Stimulated activated CD4-positive, alpha-beta T cell treated with anti-CD3 and anti-CD28 coated beads, TNF-alpha, amount 100 ng/mL, for 4 hours (primary cell): ENCODE data around the gene ETNK1.
"Not testable (repeated sequence)": the region's sequence is repeated elsewhere in the genome, so short reads cannot be mapped to it uniquely, and the experiment has no call there.

ENCODE experiments used
- DNase-seq, 3 experiments: peaks; one replicate each; pipeline ENCODE4 v3.0.0-alpha.2; 2020; ENCODE audit warnings: low read depth in 3 of 3

Gene ETNK1, protein sequence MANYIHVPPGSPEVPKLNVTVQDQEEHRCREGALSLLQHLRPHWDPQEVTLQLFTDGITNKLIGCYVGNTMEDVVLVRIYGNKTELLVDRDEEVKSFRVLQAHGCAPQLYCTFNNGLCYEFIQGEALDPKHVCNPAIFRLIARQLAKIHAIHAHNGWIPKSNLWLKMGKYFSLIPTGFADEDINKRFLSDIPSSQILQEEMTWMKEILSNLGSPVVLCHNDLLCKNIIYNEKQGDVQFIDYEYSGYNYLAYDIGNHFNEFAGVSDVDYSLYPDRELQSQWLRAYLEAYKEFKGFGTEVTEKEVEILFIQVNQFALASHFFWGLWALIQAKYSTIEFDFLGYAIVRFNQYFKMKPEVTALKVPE

DNA sequence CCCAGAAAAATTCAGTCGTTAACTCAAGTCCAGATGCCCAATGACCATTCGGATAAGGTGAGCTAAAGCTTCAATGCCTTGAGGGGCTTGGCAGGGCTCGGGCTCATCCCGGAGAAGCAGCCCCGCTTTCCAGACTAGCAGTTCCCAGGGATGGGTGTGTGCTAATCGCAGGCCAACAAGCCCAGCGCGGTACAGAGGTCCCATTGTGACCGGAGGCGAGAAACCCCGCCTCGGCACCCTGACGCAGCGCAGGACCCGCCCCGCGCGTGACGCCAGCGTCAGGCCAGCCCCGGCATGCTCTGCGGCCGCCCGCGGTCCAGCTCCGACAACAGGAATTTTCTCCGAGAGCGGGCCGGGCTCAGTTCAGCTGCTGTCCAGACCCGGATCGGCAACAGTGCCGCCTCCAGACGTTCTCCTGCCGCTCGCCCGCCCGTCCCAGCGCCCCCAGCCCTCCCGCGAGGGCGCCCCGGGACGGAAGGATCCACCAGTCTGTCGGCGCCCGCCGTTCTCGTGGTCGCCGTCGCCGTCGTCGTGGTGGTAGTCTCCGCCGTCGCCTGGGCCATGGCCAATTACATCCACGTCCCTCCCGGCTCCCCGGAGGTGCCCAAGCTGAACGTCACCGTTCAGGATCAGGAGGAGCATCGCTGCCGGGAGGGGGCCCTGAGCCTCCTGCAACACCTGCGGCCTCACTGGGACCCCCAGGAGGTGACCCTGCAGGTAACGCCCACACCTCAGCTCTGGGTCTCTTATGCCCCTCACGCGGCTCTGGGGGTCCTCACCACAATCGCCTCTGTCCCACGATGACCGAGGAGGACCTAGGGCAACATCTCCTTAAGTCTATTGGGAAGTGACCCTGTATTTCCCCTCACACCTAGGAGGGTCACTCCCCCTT lies at the start of gene ETNK1:
Gene ETNK1 (plus strand): TSS at position 302 of the 892 bp plus-strand sequence. CDS start 260 bp downstream, at position 562.
- DNase-seq: peak; percentile 73 to 80 (median 73)

GRCh38 chr12:22576065-22576464 lies 48.9 kb upstream of the ETNK1 start:
- no peak for DNase-seq

GRCh38 chr12:22576473-22576872 lies 48.5 kb upstream of the ETNK1 start:
- DNase-seq: no peak

DNA sequence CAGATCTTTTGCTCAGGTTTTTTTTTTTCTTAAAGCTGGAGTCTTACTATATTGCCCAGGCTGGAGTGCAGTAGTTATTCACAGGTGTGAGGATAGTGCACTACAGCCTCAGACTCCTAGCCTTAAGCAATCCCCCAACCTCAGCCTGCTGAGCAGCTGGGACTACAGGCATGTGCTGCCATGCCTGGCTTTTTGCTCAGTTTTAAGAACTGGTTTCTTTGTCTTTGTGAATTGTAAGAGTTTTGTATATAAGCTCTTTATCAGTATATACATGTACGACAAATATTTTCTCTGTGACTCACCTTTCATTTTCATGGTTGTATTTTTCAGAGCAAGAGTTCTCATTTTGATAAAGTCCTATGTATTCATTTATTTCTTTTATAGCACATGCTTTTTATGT lies 47.3 kb upstream of the ETNK1 start:
- no peak for DNase-seq

DNA sequence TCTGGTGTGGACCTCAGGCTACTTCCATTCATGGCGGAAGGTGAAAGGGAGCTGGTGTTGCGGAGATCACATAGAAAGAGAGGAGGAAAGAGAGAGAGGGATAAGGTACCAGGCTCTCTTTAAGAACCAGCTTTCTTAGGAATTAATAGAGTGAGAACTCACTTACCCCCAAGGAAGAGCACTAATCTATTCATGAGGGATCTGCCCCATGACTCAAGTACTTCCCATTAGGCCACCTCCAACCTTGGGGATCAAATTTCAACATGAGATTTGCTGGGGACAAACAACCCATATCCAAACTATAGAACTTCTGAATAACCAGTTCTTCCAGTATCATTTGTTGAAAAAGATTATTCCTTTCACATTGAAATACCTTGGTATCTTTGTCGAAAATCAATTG lies 46.6 kb upstream of the ETNK1 start:
- no peak for DNase-seq

GRCh38 chr12:22588817-22589216 lies 36.2 kb upstream of the ETNK1 start:
- DNase-seq: no peak

GRCh38 chr12:22593864-22594263 lies 31.1 kb upstream of the ETNK1 start:
- DNase-seq: no peak

GRCh38 chr12:22597539-22597938 lies 27.4 kb upstream of the ETNK1 start:
- not testable (repeated sequence) for DNase-seq

GRCh38 chr12:22598141-22598762 lies 26.7 kb upstream of the ETNK1 start:
- no peak for DNase-seq

DNA sequence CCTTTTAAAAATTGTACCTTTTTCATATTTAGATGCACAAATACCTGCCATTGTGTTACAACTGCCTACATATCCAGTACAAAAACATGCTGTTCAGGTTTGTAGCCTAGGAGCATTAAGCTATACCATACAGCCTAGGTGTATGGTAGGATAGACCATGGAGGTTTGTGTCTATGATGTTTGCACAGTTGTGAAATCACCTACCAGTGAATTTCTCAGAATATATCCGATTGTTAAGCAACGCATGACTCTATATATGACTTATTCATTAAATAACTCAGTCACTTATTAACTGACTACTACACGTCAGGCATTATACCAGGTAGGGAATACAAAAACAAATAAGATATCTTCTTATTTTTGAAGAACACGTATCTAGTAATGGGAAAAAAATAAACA lies 26.2 kb upstream of the ETNK1 start:
- no peak for DNase-seq

DNA sequence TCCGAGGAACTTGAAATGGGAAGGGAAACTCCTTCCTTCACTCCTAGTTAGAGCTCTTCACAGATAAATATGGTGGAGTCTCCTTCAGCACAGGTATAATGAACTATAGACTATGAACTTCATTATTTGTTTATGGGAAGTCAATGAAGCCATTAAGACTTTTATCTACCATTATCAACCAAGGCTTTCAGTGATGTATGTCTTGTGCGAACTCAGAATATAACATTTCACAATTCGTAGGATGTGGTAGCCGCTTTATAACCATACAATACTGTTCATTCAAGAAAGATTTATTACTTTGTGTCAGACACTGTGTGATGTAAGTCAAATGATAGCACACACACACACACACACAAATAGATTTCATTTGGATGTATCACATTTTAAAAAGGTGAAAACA lies 24.8 kb upstream of the ETNK1 start:
- DNase-seq: no peak

GRCh38 chr12:22609501-22609900 lies 15.5 kb upstream of the ETNK1 start:
- DNase-seq: no peak

DNA sequence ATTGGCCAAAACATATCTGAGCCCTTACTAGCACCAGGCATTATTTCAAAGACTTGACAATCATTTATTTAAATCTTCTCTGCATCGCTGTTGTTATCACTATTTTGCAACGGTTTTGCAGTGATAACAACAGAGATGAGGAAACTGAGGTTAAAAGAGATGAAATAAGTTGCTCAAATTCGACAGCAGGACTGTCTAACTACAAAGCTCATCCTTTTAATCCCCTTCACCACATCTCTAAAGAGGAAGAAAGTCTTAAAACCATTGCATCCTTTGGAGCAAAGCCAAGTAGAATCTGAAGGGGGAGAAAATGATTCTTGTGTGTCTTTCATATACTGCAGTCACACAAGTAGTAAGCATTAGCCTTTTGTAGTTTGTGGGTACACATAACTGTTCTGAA lies 14.8 kb upstream of the ETNK1 start:
- no peak for DNase-seq

GRCh38 chr12:22612822-22613221 lies 12.1 kb upstream of the ETNK1 start:
- not testable (repeated sequence) for DNase-seq

DNA sequence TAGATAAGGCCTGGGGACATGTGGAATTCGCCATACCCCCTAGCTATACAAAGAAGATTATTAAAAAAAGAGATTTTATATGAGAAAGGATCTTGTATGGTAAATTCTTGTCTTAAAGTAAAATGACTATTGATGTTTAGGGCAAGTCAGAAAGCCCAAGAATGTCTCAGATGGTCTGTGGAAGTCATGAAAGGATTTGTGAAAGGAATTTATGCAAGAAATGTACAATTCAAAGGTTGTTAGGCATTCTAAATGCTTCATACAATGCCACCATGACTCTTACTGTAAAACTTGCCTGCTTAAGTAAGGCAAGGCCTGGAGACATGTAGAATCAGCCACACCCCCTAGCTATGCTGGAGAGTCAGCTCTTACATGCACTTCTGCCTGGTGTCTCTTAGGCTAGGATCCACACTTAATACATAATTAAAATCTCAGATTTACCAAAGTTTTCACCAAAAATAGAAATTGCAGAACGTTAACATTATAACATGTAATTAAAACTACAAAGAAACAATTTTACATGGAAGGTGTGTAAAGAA lies 8.9 kb upstream of the ETNK1 start:
- DNase-seq: no peak

DNA sequence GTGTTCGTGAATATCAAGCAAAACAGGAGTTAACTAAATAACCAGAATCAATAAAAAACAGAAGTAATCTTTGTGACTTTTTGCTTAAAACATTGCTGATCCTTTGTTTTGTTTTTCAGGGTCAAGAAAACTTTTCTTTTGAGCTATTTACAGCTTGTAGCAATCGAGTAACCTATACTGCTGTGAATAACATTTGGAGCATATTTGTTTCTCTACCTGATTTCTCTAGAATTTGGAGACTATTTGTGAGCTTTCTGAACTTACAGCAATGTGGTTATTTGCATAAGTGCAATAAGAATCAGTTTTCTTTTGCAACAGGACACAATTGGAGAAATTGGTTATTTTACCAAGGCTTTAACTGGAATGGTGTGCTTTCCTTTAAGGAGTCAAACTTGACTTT lies 7.3 kb upstream of the ETNK1 start:
- no peak for DNase-seq

- peak in 1 of 3 experiments; percentile 3 for DNase-seq
Observed at GRCh38 chr12:22624548-22624869, 462 bp upstream of the ETNK1 start.

DNA sequence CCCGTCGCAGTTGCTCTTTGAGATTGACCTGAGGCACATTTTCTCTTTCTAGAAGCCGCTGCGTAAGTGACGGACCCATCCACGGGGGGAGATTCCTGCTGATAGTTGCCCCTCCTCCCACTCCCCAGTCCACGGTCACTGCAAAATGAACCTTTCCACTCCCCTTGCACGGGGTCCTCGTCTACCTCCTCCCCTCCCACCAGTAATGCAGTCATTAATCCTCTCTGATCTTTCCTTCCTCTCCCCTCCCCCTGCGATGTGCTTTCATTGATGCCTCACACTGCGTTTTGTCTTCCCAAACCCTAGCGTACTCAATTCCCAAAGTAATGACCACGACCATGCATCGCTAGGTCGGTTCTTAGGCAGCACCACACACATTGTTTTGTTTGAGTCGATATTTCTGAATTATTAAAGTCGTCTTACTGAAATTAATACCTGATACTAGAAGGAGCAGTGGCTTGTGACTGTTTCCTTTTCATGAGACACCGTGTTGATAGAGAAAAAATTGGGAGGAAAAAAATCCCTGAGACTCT lies 857 bp downstream of the ETNK1 start:
- peak in 2 of 3 experiments; percentile 4 to 5 for DNase-seq

DNA sequence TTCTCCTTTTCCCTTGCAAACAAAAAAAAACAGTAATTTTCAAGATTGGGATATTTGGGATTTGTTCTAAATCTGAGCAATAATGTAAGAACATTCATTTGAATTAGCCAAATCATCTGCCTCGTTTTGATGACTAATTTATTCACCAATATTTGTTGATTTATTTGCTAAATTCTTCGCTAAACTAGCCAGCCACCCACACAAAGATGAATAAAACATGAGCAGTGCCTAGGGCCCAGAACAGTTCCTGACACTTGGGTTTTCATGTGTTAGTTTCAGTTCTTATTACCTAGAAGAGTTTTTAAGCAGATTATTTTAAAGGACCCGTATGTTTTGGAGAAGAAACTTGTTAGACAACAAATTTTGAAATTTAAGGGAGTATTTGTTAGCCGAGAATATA lies 1.4 kb downstream of the ETNK1 start:
- DNase-seq: no peak

GRCh38 chr12:22627371-22627770 lies 2.4 kb downstream of the ETNK1 start:
- no peak for DNase-seq

DNA sequence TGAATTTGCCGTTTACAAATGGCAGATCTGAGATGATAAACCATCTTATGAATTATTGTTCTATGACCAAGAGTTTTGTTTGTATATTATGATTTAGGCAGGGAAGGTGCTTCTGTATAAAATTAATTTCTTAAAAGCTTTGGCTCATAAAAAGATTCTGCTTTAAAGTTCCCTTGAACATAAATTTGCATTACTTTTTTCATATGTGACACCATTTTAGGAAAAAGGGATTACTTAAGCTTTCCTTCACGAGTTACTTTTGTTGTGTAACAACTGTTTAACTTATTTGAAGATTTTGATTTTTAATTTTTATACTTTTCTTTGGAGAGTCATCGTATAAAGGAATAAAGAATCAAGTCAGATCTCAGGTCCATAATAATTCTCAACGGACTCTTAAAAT lies 3.3 kb downstream of the ETNK1 start:
- DNase-seq: no peak

- no peak for DNase-seq
Observed at GRCh38 chr12:22631863-22632463, 7.0 kb downstream of the ETNK1 start.
